ENCODE results near the gene ABCC2. TPM values are rescaled to one million over a fixed set of nuclear protein-coding genes. Genes with fewer than 3 reads are reported as not detected.
"Not testable (repeated sequence)": the region's sequence is repeated elsewhere in the genome, so short reads cannot be mapped to it uniquely, and the experiment has no call there.

ABCC2 gene
- total RNA-seq, 1 donor from 2014 or later, result 1.5 TPM

DNA sequence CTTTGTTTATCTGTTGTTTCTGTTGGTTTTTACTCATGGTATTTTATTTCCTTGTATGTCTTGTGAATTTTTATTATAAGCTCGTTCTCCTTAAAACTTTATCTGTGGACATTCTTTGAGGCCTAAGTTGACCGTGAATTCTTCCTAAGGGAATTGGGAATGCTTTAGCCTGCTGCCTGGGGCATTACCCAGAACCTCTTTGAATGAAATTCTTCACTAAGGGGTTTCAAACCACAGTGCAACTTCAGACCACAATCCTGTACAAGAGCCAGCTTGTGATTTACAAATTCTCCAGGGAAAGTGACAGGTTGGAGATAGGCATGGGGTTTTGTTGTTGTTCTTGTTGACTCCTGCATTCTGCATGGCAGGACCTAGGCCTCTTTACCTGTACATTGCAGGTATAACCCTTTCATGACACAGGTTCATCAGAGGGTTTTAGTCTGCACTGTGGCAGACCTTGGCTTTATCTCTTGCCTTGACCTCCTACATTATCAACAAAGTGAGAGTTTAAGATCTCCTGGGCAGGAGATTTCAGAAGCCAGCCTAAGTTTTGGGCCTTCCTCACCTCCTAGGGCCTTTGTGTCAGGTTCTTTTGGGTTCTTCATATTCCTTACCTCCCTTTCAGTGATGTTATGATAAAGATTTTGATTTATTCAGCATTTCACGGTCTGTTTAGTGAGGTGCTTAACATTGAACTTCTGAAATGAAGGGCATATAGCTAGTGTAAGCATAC, 70.2 kb downstream of the ABCC2 start:
- DNase-seq (ENCODE audit: low spot score), result no peak

- DNase-seq (ENCODE audit: low spot score), result no peak
These were observed 71.2 kb downstream of the ABCC2 start for GRCh38 chr10:99853655-99854054.

- DNase-seq (ENCODE audit: low spot score), result no peak
These were observed 72.4 kb downstream of the ABCC2 start for GRCh38 chr10:99854860-99855259.

DNA sequence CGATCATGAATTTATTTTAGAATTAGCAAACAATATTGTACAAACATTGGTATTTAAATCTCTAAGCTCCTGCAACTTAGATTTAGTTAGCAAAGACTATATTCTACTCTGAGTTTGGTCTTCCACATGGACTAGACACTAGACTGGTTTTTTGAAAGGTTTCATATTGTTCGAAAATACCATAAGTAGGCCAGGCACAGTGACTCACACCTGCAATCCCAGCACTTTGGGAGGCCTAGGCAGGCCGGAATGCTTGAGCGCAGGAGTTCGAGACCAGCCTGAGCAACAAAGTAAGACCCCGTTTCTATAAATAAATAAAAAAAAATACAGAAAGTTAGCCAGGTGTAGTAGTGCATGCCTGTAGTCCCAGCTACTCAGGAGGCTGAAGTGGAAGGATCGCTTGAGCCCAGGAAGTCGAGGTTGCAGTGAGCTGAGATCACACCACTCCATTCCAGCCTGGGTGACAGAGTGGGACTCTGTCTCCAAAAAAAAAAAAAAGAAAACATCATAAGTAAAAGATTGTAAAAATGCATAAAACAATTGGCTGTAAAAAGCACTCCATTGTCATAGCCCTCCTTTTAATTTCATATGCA, 73.1 kb downstream of the ABCC2 start:
- no peak for DNase-seq (ENCODE audit: low spot score)

GRCh38 chr10:99858849-99859248, 76.4 kb downstream of the ABCC2 start:
- DNase-seq (ENCODE audit: low spot score), result no peak

GRCh38 chr10:99859585-99859984, 77.1 kb downstream of the ABCC2 start:
- no peak for DNase-seq (ENCODE audit: low spot score)

DNA sequence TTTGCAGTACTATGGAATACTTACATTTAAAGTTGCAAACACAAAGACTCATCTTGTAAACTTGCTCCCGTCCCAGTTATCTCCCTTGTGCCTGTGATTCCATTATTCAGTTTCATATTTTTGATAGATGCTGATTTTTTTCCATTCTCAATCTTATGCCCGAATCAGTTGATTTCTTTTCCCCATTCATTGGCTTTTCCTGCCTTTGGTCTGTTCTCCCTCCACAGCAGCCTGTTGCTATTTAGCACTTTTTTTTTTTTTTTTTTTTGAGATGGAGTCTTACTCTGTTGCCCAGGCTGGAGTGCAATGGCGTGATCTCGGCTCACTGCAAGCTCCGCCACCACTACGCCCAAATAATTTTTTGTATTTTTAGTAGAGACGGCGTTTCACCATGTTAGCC, 78.0 kb downstream of the ABCC2 start:
- no peak for DNase-seq (ENCODE audit: low spot score)

GRCh38 chr10:99863535-99864240, 81.2 kb downstream of the ABCC2 start:
- DNase-seq (ENCODE audit: low spot score), result not testable (repeated sequence)

GRCh38 chr10:99867250-99867649, 84.8 kb downstream of the ABCC2 start:
- DNase-seq (ENCODE audit: low spot score), result not testable (repeated sequence)

DNA sequence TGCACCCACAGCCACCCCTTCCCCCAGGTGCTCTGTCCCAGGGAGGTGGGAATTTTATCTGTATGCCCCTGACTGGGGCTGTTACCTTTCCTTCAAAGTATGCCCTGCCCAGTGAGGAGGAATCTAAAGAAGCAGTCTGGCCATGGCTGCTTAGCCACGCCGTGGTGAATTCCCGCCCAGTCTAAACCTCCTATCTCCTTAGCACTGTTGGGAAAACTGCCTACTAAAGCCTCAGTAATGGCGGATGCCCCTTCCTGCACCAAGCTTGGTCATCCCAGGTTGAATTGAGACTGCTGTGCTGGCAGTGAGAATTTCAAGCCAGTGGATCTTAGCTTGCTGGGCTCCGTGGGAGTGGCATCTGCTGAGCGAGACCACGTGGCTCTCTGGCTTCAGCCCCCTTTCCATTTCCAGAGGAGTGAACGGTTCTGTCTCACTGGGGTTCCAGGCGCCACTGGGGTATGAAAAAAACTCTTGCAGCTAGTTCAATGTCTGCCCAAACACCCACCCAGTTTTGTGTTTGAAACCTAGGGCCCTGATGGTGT, 87.2 kb downstream of the ABCC2 start:
- no peak for DNase-seq (ENCODE audit: low spot score)

DNA sequence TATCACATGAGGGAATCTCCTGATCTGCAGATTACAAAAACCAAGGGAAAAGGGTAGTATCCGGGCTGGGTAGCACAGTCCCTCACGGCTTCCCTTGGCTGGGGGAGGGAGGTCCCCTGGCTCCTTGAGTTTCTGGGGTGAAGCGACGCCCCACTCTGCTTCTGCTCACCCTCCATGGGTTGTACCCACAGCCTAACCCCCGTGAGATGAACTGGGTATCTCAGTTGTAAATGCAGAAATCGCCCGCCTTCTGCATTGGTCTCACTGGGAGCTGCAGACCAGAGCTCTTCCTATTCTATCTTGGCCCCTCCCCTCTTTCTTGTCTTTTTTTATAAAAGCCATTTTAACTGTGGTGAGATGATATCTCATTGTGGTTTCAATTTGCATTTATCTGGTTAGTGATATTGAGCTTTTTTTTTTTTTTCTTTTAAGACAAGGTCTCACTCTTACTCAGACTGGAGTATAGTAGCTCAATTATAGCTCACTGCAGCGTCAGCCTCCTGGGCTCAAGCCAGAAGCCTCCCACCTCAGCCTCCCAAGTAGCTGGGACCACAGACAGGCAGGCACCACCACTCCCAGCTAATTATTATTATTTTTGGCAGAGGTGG, 87.8 kb downstream of the ABCC2 start:
- DNase-seq (ENCODE audit: low spot score), result no peak

DNA sequence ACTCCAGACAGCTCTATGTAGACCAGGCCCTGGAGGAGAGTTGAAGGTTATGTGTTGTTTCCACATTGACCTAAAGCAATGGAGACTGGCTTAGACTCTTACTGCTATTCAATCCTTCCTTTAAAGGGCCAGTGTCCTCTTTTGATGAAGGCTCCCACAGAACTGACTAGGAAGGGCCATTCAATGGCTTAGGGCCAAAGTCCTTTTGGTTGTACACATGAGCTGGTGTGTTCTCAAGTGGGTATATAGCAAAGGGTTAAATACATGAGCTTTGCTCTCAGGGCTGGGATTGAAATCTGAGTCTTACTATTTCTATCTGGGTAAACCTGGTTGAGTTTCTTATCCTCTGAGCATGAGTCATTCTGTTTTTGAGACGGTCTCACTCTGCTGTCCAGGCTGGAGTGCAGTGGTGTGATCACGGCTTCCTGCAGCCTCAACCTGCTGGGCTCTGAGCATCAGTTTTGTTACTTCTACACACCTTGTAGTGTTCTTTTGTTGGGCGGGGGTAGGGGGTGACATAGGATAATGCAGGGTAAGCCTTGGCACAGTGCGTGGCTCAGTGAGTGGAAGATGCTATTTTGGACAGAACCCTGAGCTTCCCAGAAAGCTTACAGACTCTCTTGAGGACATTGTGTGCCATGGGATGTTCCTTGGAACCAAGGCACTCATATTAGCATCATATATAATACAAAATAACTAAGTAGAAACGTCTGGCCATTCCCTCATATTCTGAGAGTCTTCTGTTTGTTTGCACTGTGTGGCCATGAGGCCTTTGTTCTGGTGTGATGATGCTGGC, 90.1 kb downstream of the ABCC2 start:
- DNase-seq (ENCODE audit: low spot score), result no peak

DNA sequence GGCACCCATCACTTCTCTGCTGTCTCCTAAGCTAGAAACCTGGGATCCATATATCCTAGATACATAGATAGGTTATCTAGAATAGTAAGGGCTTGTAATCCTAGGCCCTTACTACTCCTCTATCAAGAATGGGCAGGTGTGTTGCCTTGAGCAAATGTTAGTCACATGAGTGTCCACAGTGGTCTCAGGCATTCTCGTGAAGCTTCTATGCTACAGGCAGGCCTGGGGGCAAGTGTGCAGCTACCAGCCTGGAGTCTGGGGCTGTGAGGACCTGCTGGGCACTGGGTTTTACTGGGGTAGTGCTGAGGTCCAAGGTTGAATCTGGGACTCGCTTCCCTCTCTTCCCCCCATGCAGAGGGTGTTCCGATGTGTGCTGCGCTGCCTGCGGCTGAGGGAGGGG, 91.4 kb downstream of the ABCC2 start:
- no peak for DNase-seq (ENCODE audit: low spot score)

DNA sequence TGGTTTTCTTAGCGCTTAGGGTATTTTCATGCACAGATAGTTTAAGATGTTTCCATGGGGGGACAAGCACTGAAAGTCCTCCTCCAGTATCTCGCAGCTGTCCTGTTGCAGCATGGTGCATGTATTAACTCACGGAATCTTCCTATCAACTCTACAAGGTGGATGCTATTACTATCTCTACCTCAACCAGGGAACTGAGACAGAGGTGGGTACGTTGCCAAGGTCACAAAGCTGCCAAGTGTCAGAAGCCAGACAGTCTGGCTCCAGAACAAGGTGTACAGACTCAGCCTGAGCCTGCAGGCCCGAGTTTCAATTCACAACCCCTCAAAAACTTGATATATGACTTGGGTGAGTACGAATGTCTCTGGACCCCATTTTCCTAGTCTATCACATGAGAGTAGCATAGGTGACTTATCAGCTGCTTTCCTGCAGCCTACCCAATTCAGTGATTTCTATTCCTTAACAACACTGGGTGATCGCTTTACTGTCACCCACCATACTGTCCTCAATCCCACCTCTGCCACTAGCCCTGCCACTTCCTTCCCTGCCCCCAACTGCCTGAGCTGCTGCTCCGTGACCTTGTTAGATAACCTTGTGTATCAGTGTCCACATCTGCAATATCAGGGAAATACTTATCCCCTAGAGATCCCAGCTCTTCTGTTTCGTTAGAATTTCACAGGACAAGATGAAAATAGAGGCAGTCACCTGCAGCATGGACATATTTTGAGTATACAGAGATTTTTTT, 92.1 kb downstream of the ABCC2 start:
- DNase-seq (ENCODE audit: low spot score), result no peak

GRCh38 chr10:99875473-99875872, 93.0 kb downstream of the ABCC2 start:
- no peak for DNase-seq (ENCODE audit: low spot score)

DNA sequence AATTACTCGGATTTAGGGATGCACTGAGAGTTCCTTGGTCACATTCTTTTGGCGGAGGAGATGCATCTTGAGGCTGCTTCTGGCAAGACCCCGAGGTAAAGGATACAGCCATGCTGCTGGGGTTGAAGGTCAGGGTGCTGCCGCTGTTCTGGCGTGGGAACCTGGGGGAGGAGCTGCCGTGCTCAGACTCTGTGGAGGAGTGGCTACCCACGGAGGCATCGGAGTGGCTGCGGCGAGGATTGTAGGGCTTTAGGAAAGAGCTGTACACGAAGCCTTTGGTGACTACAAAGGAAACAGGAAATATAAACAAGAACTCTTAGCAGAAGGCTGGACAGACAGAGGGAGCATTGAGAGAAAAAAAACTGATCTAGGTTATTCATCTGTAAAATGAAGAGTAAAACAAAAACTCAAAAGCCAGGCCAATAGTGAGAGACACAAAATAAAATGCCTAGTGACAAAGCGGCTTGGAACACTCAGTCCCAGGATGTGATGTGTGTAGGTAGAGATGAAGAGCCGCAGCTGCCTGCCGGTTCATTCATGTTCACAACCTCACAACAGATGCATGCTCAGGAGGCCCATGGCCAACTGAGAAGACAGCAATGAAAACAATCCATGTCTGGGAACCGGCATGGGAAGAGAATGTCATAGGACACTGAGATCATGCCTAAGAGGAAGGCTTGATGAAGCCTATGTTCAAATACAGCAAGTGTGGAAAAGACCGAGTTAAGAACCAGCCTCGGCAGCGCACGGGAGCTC, 97.8 kb downstream of the ABCC2 start:
- DNase-seq (ENCODE audit: low spot score), result no peak

DNA sequence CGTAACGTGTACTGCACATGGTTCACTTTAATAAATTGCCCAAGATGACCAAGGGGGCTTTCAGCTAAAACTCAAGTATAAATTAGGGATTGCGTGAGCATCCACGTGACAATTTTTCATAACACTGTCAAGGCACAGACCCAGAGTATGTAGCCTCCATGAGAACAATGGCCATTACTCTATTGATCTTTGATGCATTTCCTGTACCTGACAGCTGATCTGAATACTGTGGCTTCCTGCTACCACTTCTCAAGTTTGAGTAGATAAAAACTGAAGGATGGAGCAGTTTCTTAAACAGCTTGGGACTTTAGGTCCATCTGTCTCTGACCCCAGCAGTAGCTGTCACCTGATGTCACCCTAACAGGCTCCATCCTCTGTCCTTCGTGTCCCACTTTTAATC, 98.9 kb downstream of the ABCC2 start:
- no peak for DNase-seq (ENCODE audit: low spot score)

DNA sequence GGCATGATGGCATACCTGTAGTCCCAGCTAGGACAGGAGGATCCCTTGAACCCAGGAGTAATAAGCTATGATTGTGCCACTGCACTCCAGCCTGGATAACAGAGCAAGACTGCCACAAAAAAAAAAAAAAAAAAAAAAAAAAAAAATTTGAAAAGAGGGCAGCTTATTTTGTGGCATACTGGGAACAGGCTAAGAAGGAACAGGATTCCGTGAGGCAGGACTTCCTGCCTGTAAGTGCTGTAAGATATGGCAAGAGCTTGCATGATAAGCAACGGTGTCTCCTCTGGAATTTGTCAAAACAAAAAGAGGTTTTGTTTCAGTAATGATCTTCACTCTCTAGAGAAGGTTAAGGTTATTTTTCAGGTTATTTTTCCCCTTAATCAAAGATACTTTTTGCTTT, 101.1 kb downstream of the ABCC2 start:
- no peak for DNase-seq (ENCODE audit: low spot score)

DNA sequence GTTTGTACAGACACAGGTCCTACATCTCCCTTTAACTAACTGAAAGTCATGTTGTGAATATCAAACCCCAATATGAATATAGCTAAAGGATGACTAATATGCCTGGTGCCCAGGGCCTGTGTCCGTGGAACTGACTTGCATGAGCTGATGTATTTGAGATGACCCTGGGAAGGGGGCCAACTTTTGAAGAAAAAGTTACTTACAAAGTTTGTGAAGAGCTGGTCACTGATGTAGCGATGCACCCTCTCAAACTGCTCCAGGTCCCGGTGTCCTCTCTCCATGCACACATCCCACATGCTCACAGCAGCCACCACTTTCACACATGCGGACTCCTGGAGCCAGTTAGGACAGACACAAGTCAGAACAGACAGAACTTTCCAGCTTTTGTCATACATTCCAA, 106.2 kb downstream of the ABCC2 start:
- DNase-seq (ENCODE audit: low spot score), result no peak

DNA sequence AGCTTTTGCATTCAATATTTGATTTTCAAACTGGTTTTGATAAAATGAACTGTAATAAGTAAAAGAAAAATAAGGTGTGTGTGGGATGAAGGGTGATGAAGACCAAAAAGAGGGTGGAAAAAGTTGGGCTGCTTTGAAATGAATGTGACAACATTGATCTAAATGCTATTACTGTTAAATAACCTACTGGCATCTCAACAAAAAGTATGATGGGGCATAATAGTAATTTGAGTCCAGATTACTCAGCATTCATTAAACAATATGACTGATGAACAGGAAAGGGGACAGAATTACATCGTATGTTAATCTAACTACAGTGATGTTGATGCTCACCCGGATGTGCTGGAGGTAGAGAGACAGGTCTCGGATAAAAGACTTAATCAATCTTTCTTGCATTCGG, 112.2 kb downstream of the ABCC2 start:
- no peak for DNase-seq (ENCODE audit: low spot score)

Measured in ureter (tissue), 1 donor.